ENCODE results near the gene RBBP7. TPM values are rescaled to one million over a fixed set of nuclear protein-coding genes. Genes with fewer than 3 reads are reported as not detected.

Gene RBBP7
- total RNA-seq, 3 donors from 2014 or later: 79.3 to 89.5 (median 86.4) TPM

- H3K4me3 ChIP-seq: no peak overlapping the region
- TF ChIP-seq POLR2A (IDR thresholded peaks at IDR 0.05): no peak
- no peak for TF ChIP-seq CTCF (IDR thresholded peaks at IDR 0.05)
- TF ChIP-seq POLR2AphosphoS5 (IDR thresholded peaks at IDR 0.05): no peak
- H3K4me1 ChIP-seq: no peaks in the 10 kb centered on the region
- intact Hi-C loops (cut with DNase I; ENCODE audit: low total_unique reads): no loop called here
- H3K27ac ChIP-seq: peak overlapping the region in 1 of 2 donors; percentile 12
- no peak for DNase-seq (ENCODE audit: low spot score in 2 of 2)
- no peaks in the 10 kb centered on the region for H3K9me3 ChIP-seq
- H3K27me3 ChIP-seq: no peaks in the 10 kb centered on the region
- no peaks in the 10 kb centered on the region for H3K36me3 ChIP-seq
Measured at GRCh38 chrX:16797841-16798240, 72.3 kb downstream of the RBBP7 start.

- Histone ChIP-seq H3K4me1 (no peaks in the 10 kb centered on the region), H3K9me3 (no peaks in the 10 kb centered on the region), H3K4me3 (no peak overlapping the region), H3K36me3 (no peaks in the 10 kb centered on the region), H3K27ac (peak overlapping the region in 1 of 2 donors; percentile 12), H3K27me3 (no peaks in the 10 kb centered on the region)
- intact Hi-C loops (cut with DNase I; ENCODE audit: low total_unique reads): no loop called here
- DNase-seq (ENCODE audit: low spot score in 2 of 2): no peak
- TF ChIP-seq CTCF (IDR thresholded peaks at IDR 0.05) (no peak), POLR2AphosphoS5 (IDR thresholded peaks at IDR 0.05) (no peak), POLR2A (IDR thresholded peaks at IDR 0.05) (no peak)
Measured at GRCh38 chrX:16797358-16797757, 72.8 kb downstream of the RBBP7 start.

- DNase-seq (ENCODE audit: low spot score in 2 of 2): no peak
- Histone ChIP-seq H3K4me1 (no peaks in the 10 kb centered on the region), H3K27me3 (no peaks in the 10 kb centered on the region), H3K4me3 (no peak overlapping the region), H3K36me3 (no peaks in the 10 kb centered on the region), H3K27ac (no peak overlapping the region), H3K9me3 (no peaks in the 10 kb centered on the region)
- TF ChIP-seq POLR2AphosphoS5 (IDR thresholded peaks at IDR 0.05): no peak
- no peak for TF ChIP-seq POLR2A (IDR thresholded peaks at IDR 0.05)
- TF ChIP-seq CTCF (IDR thresholded peaks at IDR 0.05): no peak
- intact Hi-C loops (cut with DNase I; ENCODE audit: low total_unique reads): no loop called here
Measured at GRCh38 chrX:16796298-16796697, 73.9 kb downstream of the RBBP7 start.

Other genes with a start within 250 kb of the RBBP7 start
- gene S100G, start 220.2 kb downstream of the RBBP7 start, total RNA-seq: 1 to 10 TPM in 1 of 3 donors, not detected in 2; 1.6 TPM
- gene CTPS2, start 157.7 kb downstream of the RBBP7 start, total RNA-seq: 10 to 100 TPM; 12.3 to 26.3 (median 21.0) TPM
- gene SYAP1, start 150.8 kb downstream of the RBBP7 start, total RNA-seq: 10 to 100 TPM; 17.4 to 30.4 (median 26.2) TPM
- gene TXLNG, start 83.9 kb downstream of the RBBP7 start, total RNA-seq: 10 to 100 TPM; 23.7 to 31.5 (median 25.2) TPM
- 10 to 100 TPM in 2 of 3 donors, 1 to 10 TPM in 1; 9.6 to 21.4 (median 13.1) TPM for gene REPS2, start 76.3 kb upstream of the RBBP7 start, total RNA-seq